B cell (primary cell): ENCODE results near the gene MYL6.

Experiments
- CTCF ChIP-seq: fragments of 200-600 bp; IDR thresholded peaks from one replicate; pipeline ENCODE4 v1.8.0; 2022; ENCODE audit warnings: antibody characterized with exemption, mild to moderate bottlenecking
- EZH2 ChIP-seq: IDR thresholded peaks from 2 replicates; pipeline ENCODE4 v1.6.1; 2012; ENCODE audit warnings: borderline replicate concordance, low read depth, mild to moderate bottlenecking, moderate library complexity, low read length; ENCODE audit not compliant: insufficient read depth, poor library complexity, severe bottlenecking

- TF ChIP-seq CTCF (no peak), EZH2 (no peak)
Observed at GRCh38 chr12:56141946-56142784, 16.0 kb upstream of the MYL6 start.
